Osteocyte (in vitro differentiated cells): ENCODE measurements around the gene WDR43. TPM values are rescaled to one million over a fixed set of nuclear protein-coding genes. Genes with fewer than 3 reads are reported as not detected.

Source experiments
- DNase-seq: peaks from one replicate; pipeline ENCODE4 v3.0.0; 2021; ENCODE audit warnings: mixed read lengths; ENCODE audit not compliant: unreplicated experiment; ENCODE audit errors: extremely low spot score
- H3K27ac Mint-ChIP-seq: one replicate; pipeline ENCODE4 v1.8.0; 2021; ENCODE audit warnings: mild to moderate bottlenecking, mixed read lengths; ENCODE audit not compliant: unreplicated experiment
- H3K27me3 Mint-ChIP-seq: one replicate; pipeline ENCODE4 v1.8.0; 2021; ENCODE audit warnings: mixed read lengths; ENCODE audit not compliant: unreplicated experiment
- H3K36me3 Mint-ChIP-seq: one replicate; pipeline ENCODE4 v1.8.0; 2021; ENCODE audit warnings: mixed read lengths; ENCODE audit not compliant: unreplicated experiment
- H3K4me1 Mint-ChIP-seq: one replicate; pipeline ENCODE4 v1.8.0; 2021; ENCODE audit warnings: mixed read lengths; ENCODE audit not compliant: unreplicated experiment
- H3K4me3 Mint-ChIP-seq: one replicate; pipeline ENCODE4 v1.8.0; 2021; ENCODE audit warnings: mild to moderate bottlenecking, moderate library complexity, mixed read lengths; ENCODE audit not compliant: unreplicated experiment
- H3K9me3 Mint-ChIP-seq: one replicate; pipeline ENCODE4 v1.8.0; 2021; ENCODE audit warnings: mixed read lengths; ENCODE audit not compliant: unreplicated experiment
- total RNA-seq: library from RNA; stranded (reverse); gene quantifications from 2 replicates; pipeline ENCODE4 v1.2.1, GENCODE V29; 2021
- TF ChIP-seq, protein P1 (sequence below): fragments of 200-600 bp; sonication (generic); IDR thresholded peaks from 2 replicates; pipeline ENCODE4 v1.5.0; 2021; ENCODE audit warnings: antibody characterized with exemption, mild to moderate bottlenecking, moderate library complexity

The WDR43 gene
- total RNA-seq, 1 donor from 2014 or later = 39.8 TPM

DNA sequence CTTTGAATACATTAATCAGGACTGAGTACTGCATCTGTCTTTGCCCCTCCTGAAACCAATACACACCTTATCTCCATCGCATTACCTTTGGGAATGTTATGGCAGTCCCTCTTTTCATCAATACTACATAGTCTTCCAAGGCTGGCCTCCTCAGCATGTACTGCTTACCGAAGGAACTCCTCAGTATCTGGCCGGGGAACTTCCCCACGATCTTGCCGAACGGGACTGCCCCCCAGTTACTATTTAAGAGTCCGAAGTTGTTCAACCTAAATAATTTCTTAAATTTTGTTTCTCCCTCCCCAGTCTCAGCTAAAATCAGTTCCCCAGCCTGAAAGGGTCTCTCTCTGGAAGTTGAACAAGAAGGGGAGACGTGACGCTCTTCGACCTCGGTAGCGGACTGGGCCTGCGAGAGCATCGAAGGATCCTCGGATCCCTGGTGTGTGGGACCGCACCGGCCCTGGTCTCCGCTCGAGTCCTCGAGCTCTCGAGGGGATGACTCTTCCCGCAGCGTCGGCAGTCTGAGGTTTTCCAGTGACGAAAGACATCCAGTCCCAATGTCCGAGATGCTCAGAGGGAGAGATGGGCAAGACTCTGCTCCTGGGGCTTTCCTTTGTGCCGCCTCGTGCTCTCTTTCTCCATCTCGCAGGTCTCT, 24.8 kb upstream of the WDR43 start:
- Mint-ChIP-seq H3K4me1 (peaks cover 26% of the 10 kb centered on the region), H3K27me3 (peaks cover 1% of the 10 kb centered on the region), H3K9me3 (no peaks in the 10 kb centered on the region), H3K27ac (peak overlapping the region; percentile 96), H3K4me3 (peak overlapping the region; percentile 96), H3K36me3 (peaks cover 4% of the 10 kb centered on the region)
- no peak for DNase-seq
- TF ChIP-seq, protein P1, sequence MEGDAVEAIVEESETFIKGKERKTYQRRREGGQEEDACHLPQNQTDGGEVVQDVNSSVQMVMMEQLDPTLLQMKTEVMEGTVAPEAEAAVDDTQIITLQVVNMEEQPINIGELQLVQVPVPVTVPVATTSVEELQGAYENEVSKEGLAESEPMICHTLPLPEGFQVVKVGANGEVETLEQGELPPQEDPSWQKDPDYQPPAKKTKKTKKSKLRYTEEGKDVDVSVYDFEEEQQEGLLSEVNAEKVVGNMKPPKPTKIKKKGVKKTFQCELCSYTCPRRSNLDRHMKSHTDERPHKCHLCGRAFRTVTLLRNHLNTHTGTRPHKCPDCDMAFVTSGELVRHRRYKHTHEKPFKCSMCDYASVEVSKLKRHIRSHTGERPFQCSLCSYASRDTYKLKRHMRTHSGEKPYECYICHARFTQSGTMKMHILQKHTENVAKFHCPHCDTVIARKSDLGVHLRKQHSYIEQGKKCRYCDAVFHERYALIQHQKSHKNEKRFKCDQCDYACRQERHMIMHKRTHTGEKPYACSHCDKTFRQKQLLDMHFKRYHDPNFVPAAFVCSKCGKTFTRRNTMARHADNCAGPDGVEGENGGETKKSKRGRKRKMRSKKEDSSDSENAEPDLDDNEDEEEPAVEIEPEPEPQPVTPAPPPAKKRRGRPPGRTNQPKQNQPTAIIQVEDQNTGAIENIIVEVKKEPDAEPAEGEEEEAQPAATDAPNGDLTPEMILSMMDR = no peak

DNA sequence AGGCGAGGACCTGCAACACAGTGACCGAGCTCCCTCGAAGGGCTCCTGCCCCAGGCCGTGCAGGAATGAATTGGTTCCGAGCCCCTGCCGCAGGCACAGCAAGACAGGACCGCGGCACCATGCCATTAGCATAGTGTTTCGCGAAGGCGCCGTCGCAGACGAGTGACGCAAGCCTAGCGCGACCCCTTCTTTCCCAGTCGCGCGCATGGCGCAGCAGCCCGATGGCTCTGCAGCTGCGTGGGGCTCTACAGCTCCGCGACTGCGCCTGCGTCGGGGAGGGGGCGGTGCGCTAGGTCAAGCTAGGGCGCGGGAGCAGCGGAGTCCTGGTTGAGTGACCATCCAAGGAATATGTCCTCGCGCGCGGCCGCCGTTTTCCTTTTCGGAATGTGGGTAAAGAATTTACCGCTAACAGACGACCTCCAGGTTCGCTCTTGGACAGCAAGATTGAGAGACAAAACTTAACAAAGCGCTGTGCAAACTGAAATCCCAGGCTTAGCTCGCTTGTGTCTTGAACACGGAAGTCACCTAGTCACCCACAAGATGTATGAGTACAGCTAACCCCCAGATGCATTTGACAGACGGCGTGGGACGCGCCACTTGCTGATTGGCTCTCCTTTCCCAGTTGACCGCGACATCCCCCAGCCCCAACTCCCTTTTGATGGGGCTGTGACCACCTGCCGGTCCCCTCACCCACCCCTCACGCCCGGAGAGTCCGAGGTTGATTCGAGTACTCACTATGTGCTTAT, 24.1 kb upstream of the WDR43 start, which contains the start of gene TRMT61B:
TSS of gene TRMT61B (minus strand) at position 164 of the 746 bp plus-strand sequence. CDS start at position 132, 32 bp downstream.
- peak within 1 kb of the TSS; percentile 96 for H3K4me3 Mint-ChIP-seq
- H3K36me3 Mint-ChIP-seq = peaks cover under 1% of the 10 kb centered on the region
- H3K27ac Mint-ChIP-seq = peak within 1 kb of the TSS; percentile 96
- peak; percentile 98 for DNase-seq
- no peaks in the 10 kb centered on the region for H3K9me3 Mint-ChIP-seq
- TF ChIP-seq, protein P1 = no peak
- H3K4me1 Mint-ChIP-seq = peaks cover 23% of the 10 kb centered on the region
- H3K27me3 Mint-ChIP-seq = peaks cover 7% of the 10 kb centered on the region

DNA sequence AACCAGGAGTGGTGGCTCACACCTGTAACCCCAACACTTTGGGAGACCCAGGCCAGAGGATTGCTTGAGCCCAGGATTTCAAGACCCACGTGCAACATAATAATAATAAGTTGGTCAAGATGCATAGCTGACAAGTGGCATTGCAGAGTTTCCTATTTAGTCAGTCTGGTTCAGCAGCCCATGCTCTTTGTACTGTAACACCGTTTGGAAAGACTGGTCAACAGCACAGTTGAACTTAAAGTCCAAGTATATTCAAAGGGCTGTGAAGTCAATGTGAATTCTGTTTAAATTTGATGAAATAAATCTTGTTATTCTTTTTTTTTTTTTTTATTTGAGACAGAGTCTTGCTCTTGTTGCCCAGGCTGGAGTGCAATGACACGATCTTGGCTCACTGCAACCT, 22.8 kb upstream of the WDR43 start:
- Mint-ChIP-seq H3K36me3 (no peaks in the 10 kb centered on the region), H3K27me3 (peaks cover 20% of the 10 kb centered on the region), H3K9me3 (no peaks in the 10 kb centered on the region), H3K27ac (no peak overlapping the region), H3K4me1 (peaks cover 22% of the 10 kb centered on the region), H3K4me3 (no peak overlapping the region)
- TF ChIP-seq, protein P1 = no peak
- no peak for DNase-seq

DNA sequence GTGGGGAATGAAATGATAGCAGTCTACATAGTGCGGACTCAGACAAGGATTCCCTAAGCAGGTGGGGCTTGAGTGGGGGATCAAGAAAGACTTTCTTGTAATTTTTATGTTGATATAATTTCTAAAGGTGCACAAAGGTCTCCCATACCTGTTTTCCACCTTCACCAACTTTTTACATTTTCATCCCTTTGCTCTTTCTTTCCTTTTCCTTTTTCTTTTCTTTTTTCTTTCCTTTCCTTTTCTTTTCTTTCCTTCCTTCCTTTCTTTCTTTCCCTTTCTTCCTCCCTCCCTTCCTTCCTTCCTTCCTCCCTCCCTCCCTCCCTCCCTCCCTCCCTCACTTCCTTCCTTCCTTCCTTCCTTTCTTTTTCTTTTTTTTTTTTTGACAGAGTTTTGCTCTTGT, 14.3 kb upstream of the WDR43 start:
- no peaks in the 10 kb centered on the region for H3K4me1 Mint-ChIP-seq
- no peaks in the 10 kb centered on the region for H3K9me3 Mint-ChIP-seq
- TF ChIP-seq, protein P1 = no peak
- H3K27ac Mint-ChIP-seq = no peak overlapping the region
- DNase-seq = no peak
- no peak overlapping the region for H3K4me3 Mint-ChIP-seq
- H3K27me3 Mint-ChIP-seq = peaks cover 29% of the 10 kb centered on the region
- no peaks in the 10 kb centered on the region for H3K36me3 Mint-ChIP-seq

DNA sequence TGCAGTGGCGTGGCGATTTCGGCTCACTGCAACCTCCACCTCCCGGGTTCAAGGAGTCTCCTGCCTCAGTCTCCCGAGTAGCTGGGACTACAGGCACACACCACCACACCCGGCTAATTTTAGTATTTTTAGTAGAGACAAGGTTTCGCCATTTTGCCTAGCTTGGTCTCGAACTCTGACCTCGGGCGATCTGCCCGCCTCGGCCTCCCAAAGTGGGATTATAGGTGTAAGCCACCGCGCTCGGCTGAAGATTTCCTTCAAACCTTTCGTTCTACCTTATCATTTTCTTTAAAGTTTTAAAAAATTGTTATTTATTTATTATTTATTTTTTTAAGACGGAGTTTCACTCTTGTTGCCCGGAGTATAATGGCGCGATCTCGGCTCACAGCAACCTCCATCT, 979 bp upstream of the WDR43 start:
- Mint-ChIP-seq H3K4me3 (peak overlapping the region; percentile 62), H3K9me3 (no peaks in the 10 kb centered on the region), H3K27ac (peak overlapping the region; percentile 5), H3K4me1 (peaks cover 29% of the 10 kb centered on the region), H3K36me3 (no peaks in the 10 kb centered on the region), H3K27me3 (peaks cover 7% of the 10 kb centered on the region)
- DNase-seq = no peak
- TF ChIP-seq, protein P1 = no peak
